ENCODE results near the gene MFAP2.
"Not testable (repeated sequence)": the region's sequence is repeated elsewhere in the genome, so short reads cannot be mapped to it uniquely, and the experiment has no call there.

The MFAP2 gene

DNA sequence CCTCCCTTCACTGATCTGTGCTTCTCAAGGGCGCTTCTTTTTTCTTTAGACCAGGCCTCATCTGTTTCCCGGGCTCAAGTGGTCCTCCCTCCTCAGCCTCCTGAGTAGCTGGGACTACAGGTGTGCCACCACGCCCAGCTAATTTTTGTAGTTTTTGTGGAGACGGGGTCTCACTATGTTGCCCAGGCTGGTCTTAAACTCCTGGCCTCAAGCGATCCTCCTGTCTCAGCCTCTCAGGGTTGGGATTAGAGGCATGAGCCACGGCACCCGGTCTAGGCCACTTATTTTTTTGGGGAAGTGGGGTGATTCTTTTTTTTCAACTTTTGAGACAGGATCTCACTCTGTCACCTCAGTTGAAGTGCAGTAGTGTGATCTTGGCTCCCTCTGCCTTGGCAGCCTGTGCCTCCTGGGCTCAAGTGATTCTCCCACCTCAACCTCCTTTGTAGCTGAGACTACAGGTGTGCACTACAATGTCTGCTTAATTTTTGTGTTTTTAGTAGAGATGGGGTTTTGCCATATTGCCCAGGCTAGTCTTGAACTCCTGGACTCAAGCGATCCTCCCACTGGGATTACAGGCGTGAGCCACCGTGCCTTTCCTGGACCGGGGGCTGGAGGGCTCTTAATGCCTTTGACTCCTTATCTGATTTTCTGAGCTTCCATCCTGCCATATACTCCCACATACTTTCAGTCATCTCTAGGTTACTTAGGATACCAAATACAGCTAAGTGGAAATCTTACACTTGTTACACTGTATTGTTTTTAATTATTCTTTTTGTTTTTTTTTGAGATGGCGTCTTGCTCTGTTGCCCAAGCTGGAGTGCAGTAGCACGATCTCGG is 18.9 kb downstream of the MFAP2 start:
- no peak for DNase-seq (ENCODE audit: low spot score)

DNA sequence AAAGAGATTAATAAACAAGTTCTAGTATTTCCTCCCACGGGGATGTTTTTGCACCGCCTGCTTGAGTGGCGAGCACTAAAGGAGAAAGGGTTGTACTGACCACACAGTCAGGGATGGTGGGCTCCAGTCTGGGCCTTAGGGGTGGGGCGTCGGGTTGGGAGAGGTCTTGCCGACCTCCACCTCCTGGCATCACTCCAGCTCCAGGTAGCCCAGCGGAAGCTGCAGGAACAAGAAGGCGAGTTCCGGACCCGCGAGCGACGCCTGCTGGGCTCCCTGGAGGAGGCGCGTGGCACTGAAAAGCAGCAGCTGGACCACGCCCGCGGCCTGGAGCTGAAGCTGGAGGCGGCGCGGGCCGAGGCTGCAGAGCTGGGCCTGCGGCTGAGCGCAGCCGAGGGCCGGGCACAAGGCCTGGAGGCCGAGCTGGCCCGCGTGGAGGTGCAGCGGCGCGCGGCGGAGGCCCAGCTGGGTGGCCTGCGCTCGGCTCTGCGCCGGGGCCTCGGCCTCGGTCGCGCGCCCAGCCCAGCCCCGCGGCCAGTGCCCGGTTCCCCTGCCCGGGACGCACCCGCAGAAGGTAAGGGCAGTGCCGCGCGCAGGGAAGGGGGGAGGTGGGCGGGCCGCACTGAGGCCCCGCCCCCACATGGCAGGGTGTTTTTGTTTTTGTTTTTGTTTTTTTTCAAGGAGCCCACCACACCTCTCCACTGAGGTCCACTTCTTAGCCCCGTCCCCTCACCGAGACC is 19.7 kb downstream of the MFAP2 start:
- DNase-seq (ENCODE audit: low spot score): peak; percentile 81

DNA sequence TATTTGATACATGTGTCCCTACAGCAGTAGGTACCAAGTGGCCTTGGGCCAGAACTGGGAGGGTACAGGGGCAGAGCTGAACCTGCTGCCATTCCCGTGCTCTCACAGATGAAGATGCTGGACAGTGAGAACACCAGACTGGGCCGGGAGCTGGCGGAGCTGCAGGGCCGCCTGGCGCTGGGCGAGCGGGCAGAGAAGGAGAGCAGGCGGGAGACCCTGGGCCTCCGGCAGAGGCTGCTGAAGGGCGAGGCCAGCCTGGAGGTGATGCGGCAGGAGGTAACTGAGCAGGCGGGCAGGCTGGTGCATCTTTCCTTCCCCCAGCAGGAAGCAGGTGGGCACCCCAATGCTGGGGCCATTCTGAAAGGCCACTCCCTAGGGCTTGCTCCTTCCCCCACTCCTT is 21.9 kb downstream of the MFAP2 start:
- no peak for DNase-seq (ENCODE audit: low spot score)

DNA sequence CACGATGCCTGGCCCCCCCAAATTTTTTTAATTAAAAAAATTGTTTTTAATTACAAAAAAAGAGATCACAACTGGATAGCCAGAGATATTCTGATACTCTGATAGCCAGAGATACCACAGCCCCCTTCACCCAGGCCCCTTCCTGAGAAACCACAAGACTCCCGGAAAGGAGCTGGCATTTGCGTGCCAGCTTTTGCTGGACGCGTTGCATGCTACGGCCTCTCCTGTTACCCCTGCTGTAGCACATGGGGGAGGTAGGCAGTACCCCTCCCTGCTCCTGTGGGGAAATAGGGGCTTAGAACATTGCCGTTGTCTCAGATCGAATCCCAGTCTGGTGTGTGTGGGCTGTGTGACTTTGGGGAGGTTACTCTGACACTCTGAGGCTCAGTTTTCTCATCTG is 22.7 kb downstream of the MFAP2 start:
- no peak for DNase-seq (ENCODE audit: low spot score)

DNA sequence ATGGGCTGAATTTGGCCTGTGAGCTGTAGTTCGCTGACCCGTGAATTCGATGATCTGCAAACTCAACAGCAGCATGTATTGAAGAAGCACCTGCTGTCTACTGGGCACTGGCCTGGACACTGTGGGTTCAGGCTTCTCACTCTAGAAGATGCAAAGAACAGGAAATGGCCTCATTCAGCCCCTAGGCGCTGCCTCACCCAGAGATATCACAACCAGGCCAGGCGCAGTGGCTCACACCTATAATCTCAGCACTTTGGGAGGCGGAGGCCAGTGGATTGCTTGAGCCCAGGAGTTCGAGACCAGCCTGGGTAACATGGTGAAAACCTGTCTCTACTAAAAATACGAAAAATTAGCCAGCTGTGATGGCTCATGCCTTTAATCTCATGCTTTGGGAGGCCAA is 23.6 kb downstream of the MFAP2 start:
- DNase-seq (ENCODE audit: low spot score): no peak

DNA sequence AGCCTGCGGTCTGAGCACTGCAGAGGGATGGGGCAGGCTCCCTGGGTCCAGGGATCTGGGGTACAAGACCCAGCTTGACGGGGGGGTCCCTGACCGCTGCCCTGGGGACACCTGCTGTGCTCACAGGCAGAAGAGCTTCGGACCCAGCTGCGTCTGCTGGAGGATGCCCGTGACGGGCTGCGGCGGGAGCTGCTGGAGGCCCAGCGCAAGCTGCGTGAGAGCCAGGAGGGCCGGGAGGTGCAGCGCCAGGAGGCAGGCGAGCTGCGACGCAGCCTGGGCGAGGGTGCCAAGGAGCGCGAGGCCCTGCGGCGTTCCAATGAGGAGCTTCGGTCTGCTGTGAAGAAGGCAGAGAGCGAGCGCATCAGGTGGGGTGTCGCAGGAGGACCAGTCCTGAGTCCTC is 25.2 kb downstream of the MFAP2 start:
- no peak for DNase-seq (ENCODE audit: low spot score)

DNA sequence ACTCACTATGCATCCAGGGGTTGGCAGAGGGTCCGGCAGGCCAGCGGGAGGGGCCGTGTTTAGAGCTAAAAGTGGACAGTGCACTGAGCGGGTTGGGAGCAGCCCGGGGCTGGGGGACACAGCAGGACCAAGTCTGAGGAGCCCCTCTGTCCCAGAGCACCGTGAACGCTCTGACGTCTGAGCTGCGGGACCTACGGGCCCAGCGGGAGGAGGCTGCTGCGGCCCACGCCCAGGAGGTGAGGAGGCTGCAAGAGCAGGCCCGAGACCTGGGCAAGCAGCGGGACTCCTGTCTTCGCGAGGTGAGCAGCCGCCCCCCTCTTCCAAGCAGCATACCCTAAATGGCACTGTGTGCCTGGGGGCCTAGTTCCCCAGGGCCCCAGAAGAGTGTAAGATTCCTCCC is 25.8 kb downstream of the MFAP2 start:
- no peak for DNase-seq (ENCODE audit: low spot score)

DNA sequence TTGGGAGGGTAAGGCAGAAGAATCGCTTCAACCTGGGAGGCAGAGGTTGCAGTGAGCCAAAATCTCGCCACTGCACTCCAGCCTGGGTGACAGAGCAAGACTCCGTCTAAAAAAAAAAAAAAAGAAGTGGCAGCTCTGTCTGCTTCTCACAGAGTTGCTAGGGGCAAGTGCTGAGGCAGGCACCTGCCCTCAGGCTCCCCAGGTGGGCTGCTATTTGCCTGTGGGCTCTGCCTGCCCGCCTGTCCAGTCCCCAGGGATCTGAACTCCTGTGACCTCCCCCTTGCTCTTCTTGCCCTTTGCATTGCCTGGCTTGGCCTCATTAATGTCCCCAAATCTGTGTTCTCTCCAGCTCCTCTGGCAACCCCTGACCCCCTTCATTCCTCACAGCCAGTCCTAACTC is 28.0 kb downstream of the MFAP2 start:
- DNase-seq (ENCODE audit: low spot score): not testable (repeated sequence)

DNA sequence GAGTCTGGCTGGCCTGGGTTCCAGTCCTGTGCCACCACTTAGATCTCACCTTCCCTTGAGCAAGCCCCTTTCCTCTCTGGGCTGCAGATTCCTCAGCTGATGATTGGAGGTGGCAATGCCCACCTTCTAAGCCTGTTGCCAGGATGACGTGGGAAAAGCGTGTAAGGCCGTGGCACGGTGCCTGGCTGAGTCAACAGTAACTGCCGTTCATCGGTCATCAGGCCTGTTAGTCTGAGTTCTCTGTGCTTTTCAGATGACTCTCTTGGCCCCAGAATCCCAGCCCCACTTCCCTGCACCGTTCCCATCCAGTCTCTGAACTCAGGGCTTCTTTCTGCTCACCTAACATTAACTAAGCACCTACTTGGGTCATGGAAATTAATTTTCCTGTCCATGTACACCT is 31.4 kb downstream of the MFAP2 start:
- not testable (repeated sequence) for DNase-seq (ENCODE audit: low spot score)

DNA sequence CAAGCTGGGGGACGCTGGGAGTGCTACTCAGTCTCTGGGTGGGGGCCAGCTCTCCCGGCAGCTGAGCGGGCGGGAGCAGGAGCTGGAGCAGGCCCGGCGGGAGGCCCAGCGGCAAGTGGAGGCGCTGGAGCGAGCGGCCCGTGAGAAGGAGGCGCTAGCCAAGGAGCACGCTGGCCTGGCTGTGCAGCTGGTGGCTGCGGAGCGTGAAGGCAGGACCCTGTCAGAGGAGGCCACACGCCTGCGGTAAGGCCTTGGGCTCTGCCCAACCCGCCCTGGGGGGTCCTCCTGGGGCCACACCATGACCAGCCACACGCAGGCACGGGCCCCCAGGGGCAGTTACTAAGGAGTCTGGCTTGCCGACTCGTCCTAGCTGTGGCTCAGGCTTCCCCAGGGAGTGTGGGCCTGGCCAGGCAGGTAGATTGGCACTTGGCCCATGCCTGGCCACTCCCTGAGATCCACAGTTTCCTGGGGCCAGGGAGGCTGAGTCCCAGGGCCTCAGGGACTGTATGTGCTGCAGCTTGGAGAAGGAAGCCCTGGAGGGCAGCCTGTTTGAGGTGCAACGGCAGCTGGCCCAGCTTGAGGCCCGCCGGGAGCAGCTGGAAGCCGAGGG is 32.0 kb downstream of the MFAP2 start:
- not testable (repeated sequence) for DNase-seq (ENCODE audit: low spot score)

DNA sequence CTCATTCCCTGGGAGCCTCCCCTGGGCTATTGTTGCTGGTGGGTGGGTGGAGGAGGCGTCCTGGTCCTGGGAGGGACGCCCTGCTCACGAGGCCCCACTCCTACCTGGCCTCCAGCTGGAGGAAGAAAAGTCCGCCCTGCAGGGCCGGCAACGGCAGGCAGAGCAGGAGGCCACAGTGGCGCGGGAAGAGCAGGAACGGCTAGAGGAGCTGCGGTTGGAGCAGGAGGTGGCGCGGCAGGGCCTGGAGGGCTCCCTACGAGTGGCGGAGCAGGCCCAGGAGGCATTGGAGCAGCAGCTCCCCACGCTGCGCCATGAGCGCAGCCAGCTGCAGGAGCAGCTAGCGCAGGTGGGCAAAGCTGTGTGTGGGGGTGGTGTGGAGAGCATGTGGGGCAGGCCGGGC is 33.8 kb downstream of the MFAP2 start:
- no peak for DNase-seq (ENCODE audit: low spot score)

DNA sequence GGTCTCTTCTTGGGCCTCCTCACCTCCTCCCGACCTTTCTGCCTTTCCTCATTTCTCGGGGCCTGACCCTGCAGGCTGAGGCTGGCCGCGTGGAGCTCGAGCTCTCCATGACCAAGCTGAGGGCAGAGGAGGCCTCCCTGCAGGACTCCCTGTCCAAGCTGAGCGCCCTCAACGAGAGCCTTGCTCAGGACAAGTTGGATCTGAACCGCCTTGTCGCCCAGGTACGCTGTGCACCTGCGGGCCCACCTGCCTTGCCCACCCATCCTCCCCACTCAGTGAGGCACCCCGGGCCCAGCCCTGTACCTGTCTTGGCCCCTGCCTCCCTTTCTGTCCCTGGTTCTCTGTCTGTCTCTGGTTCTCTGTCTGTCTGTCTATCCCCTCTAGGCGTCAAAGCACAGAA is 34.2 kb downstream of the MFAP2 start:
- not testable (repeated sequence) for DNase-seq (ENCODE audit: low spot score)

DNA sequence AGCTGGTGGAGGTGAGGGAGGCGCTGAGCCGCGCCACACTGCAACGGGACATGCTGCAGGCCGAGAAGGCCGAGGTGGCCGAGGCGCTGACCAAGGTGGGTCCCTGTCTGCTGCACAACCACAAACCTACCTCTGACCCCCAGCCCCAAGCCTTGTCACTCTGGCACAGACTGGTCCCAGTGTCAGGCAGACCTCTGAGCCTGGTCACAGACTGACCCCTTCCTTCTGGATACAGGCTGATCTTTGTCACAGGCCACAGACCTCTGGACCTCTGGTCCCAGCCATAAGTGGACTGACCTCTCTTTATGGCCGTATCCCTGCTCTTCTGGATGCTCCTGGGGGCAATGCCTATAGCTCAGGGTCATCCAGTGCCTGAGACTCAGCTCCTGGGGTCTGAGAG is 34.9 kb downstream of the MFAP2 start:
- DNase-seq (ENCODE audit: low spot score): not testable (repeated sequence)

DNA sequence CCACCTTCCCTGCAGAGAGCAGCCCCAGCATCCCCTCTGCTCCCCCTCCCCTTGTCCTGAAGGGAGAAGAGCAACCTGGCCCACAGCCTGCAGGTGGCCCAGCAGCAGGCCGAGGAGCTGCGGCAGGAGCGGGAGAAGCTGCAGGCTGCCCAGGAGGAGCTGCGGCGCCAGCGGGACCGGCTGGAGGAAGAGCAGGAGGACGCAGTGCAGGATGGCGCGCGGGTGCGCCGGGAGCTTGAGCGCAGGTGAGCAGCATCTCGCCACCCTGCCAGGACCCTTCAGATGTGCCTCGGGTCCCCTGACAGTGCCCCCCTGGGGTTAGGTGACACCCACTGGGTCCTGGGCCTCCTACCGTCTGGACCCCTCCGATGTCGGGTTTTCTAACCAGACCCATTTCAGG is 36.4 kb downstream of the MFAP2 start:
- DNase-seq (ENCODE audit: low spot score): no peak

DNA sequence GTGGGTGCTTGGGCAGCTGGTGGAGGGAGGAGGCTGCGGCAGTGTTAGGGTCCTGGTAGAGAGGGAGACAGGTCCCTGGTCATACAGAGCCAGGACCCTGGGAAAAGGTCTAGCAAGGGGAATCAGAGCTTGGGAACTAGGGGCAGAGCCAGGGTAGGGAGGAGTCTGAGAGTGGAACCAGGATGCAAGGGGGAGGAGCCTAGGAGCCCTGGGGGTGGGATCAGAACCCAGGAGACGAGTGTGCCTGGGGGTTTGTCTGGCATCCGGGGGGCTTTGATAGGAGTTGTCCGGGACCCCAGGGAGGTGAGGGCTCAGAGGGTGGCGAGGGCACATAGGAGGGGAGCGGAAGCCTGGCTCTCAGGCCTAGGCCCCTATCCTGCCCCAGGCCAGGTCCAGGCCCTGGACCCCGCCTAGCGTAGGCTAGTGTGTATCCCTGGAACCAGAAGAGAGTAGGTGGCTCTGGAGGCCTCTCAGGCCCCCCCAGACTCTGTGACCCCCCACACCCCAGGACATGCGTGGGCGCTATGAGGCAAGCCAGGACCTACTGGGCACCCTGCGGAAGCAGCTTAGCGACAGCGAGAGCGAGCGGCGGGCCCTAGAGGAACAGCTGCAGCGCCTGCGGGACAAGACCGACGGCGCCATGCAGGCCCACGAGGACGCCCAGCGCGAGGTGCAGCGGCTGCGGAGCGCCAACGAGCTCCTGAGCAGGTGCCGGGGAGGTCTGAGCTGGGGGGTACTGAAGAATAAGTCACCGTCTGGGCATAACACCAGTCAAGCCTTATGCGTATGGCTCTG is 40.8 kb downstream of the MFAP2 start:
- not testable (repeated sequence) for DNase-seq (ENCODE audit: low spot score)

DNA sequence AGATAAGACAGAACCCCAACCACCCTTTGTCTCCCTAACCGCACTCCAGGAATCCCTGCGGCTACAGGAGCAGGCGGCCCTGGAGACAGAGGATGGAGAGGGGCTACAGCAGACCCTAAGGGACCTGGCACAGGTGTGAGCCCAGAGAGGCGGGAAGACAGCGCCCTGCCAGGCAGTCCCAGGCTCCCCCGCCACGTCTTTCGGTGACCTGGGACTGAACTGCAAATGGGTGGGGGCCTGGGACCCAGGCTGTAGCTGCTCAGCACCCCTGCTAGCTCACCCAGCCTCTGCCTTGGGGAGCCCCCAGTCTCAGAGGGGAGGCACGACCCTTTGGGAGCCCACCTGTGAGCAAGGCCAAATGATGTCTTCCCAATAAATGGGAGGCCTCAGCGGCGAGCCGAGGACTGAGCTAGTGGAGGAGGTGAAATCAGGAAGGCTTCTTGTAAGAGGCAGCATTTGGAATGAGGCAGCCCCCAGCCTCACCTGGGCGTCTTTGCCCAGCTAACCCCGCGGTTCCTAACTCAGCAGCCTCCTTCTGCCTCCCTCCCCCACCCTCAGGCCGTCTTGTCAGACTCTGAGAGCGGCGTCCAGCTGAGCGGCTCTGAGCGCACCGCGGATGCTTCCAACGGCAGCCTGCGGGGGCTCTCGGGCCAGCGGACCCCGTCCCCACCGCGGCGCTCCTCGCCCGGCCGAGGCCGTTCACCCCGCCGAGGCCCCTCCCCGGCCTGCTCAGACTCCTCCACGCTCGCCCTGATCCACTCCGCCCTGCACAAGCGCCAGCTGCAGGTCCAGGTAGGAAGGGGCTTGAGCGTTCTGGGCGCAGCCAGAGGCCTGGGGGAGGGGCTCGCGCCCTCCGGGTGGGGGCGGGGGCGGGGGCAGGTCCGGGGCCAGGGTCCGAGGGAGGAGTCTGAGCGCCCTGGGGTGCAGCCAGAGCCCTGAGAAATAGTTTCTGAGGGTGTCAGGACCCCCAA is 41.8 kb downstream of the MFAP2 start:
- no peak for DNase-seq (ENCODE audit: low spot score)

DNA sequence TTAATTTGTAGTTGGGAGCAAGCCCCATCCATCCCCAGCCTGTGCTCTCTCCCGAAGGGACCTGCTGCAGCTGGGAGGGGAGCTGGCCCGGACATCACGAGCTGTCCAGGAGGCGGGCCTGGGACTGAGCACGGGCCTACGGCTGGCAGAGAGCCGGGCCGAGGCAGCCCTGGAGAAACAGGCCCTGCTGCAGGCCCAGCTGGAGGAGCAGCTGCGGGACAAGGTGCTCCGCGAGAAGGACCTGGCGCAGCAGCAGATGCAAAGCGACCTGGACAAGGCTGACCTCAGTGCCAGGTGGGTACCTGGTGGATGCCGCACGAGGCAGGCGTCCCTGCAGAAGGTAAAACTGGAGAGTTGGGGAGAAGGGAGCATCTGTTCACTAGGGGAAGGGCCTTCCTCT is 43.8 kb downstream of the MFAP2 start:
- not testable (repeated sequence) for DNase-seq (ENCODE audit: low spot score)

DNA sequence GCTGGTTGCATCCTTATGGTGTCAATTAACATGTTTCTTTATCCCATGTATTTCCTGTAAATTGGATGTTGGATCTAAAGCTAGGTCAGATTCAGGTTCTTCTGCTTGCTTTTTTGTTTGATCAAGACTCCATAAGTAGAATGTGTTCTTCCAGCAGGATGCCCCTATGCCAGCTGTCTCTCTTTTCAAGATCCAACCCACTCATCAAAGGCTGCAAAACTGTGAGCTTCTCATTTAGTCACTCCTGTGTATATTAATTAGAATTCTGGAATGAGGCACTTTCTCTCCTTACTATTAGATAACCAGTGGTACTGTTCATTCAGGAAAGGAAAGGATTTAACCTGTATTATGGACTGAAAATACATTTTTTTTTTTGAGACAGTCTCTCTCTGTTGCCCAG is 46.5 kb downstream of the MFAP2 start:
- DNase-seq (ENCODE audit: low spot score): not testable (repeated sequence)

DNA sequence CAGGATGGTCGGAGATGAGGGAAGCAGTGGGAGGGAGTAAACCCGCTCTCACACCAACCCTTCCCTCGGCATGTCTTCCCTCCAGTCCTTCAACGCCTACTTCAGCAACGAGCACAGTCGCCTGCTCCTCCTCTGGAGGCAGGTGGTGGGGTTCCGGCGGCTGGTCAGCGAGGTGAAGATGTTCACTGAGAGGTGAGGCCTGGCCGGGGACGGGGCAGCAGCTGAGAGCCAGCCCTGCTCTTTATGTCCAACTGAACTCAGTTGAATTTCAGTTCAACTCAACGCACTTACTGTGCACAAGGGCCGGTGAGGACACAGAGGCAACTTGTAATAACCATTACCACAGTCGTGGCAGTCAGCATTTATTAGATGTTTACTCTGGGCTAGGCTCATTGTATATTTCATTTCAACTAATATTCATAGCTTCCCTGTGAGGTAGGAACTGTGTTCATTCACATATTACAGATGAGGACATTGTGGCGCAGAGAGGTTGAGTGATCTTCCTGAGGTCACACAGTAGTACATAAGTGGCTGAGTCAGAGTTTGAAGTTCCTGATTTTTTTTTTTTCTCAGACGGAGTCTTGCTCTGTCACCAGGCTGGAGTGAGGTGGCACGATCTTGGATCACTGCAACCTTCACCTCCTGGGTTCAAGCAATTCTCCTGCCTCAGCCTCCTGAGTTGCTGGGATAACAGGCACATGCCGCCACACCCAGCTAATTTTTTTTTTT is 49.0 kb downstream of the MFAP2 start:
- not testable (repeated sequence) for DNase-seq (ENCODE audit: low spot score)
